Sigmoid colon (tissue), 4 donors: ENCODE results near the gene KLHL13.

ENCODE experiments used
- POLR2A ChIP-seq, 2 donors: fragments of 450-650 bp; IDR thresholded peaks; one replicate each; pipeline ENCODE4 v1.6.1; 2016; ENCODE audit warnings: antibody characterized with exemption in 2 of 2, mild to moderate bottlenecking in 2 of 2, moderate library complexity in 2 of 2
- POLR2AphosphoS5 ChIP-seq, 4 donors: sonication (generic); formaldehyde crosslinking; IDR thresholded peaks; one replicate each; pipeline ENCODE4 v1.6.1; 2017; ENCODE audit warnings: antibody characterized with exemption in 4 of 4
- TF ChIP-seq, protein P1 (sequence below), 4 experiments: fragments of 450-650 bp in 3 of 4; fragments of 200-600 bp in 1 of 4; IDR thresholded peaks; one replicate each; pipeline ENCODE4 v1.5.1; 2016 to 2019; ENCODE audit warnings: antibody characterized with exemption in 4 of 4, mild to moderate bottlenecking in 3 of 4, moderate library complexity in 2 of 4

DNA sequence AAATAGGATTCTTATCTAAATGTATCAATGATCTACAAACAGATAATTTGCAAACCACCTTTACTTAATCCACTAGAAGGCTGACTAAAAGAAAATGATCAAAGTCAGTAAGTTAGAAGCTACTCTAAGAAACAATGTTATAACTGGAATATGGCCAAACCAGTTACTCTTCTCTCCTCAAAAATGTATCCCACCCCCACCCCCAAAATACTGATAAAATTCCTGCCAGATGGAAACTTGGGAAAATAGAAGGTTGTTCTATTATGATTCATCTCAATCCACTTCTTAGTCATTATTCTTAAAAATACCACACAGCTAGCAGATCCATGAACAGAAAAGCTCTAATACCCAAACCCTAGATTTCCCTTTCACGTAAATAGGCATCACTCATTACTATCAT, 206.4 kb downstream of the KLHL13 start:
- TF ChIP-seq, protein P1, sequence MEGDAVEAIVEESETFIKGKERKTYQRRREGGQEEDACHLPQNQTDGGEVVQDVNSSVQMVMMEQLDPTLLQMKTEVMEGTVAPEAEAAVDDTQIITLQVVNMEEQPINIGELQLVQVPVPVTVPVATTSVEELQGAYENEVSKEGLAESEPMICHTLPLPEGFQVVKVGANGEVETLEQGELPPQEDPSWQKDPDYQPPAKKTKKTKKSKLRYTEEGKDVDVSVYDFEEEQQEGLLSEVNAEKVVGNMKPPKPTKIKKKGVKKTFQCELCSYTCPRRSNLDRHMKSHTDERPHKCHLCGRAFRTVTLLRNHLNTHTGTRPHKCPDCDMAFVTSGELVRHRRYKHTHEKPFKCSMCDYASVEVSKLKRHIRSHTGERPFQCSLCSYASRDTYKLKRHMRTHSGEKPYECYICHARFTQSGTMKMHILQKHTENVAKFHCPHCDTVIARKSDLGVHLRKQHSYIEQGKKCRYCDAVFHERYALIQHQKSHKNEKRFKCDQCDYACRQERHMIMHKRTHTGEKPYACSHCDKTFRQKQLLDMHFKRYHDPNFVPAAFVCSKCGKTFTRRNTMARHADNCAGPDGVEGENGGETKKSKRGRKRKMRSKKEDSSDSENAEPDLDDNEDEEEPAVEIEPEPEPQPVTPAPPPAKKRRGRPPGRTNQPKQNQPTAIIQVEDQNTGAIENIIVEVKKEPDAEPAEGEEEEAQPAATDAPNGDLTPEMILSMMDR (IDR thresholded peaks at IDR 0.05), result no peak
- TF ChIP-seq POLR2A (IDR thresholded peaks at IDR 0.05), result no peak
- no peak for TF ChIP-seq POLR2AphosphoS5 (IDR thresholded peaks at IDR 0.05)
